IMR-90 (cell line): ENCODE measurements around the gene SPON1. TPM values are rescaled to one million over a fixed set of nuclear protein-coding genes. Genes with fewer than 3 reads are reported as not detected.

Experiments
- ATAC-seq: fragments of 200-7000 bp; cut with Tn5 transposase; 2 replicates; pipeline ENCODE4 v1.9.1; 2020; ENCODE audit warnings: low read depth, mild to moderate bottlenecking, moderate library complexity
- BruUV-seq: library from RNA; stranded (reverse); fragments of 400-500 nt; replicated peaks from 2 replicates; lab custom pipeline; 2021; lab: Mats Ljungman, UMichigan
- CTCF ChIA-PET: fragments of 300-600 bp; formaldehyde crosslinking; extraction: SDS; loops from one replicate; lab custom pipeline; 2021; ENCODE audit warnings: antibody characterized with exemption; lab: Yijun Ruan, JAX
- POLR2A ChIA-PET: fragments of 300-600 bp; sonication (Branson Sonifier 250); formaldehyde crosslinking; loops from one replicate; lab custom pipeline; 2022; ENCODE audit warnings: antibody characterized with exemption; ENCODE audit not compliant: unreplicated experiment; lab: Charles Lee
- DNase-seq: peaks from one replicate; pipeline ENCODE4 v3.0.0; 2013
- H2AFZ ChIP-seq: replicated peaks from 2 replicates; pipeline ENCODE3; 2013; ENCODE audit warnings: low read length, mild to moderate bottlenecking; ENCODE audit not compliant: poor library complexity
- H2AK5ac ChIP-seq: 2 replicates; pipeline ENCODE4 v1.6.1; 2013; ENCODE audit warnings: low read depth, low read length, inconsistent platforms
- H2AK9ac ChIP-seq: replicated peaks from 2 replicates; pipeline ENCODE3; 2013; ENCODE audit warnings: mild to moderate bottlenecking, low read depth, low read length, moderate library complexity; ENCODE audit not compliant: poor library complexity
- H2BK120ac ChIP-seq: 2 replicates; pipeline ENCODE4 v1.6.1; 2013; ENCODE audit warnings: low read depth, low read length, inconsistent platforms
- H2BK15ac ChIP-seq: 3 replicates; pipeline ENCODE4 v1.6.1; 2013; ENCODE audit warnings: low read depth, low read length, inconsistent platforms
- H2BK20ac ChIP-seq: 2 replicates; pipeline ENCODE4 v1.6.1; 2013; ENCODE audit warnings: low read depth, mild to moderate bottlenecking, inconsistent platforms, low read length, moderate library complexity
- H2BK5ac ChIP-seq: 2 replicates; pipeline ENCODE4 v1.6.1; 2013; ENCODE audit warnings: mild to moderate bottlenecking, low read depth, low read length, inconsistent platforms; ENCODE audit not compliant: poor library complexity, severe bottlenecking
- H3K14ac ChIP-seq: replicated peaks from 2 replicates; pipeline ENCODE4 v1.6.1; 2013; ENCODE audit warnings: low read depth, low read length, inconsistent platforms
- H3K18ac ChIP-seq: 2 replicates; pipeline ENCODE4 v1.6.1; 2013; ENCODE audit warnings: low read depth, low read length, control low read depth
- H3K23ac ChIP-seq: 2 replicates; pipeline ENCODE4 v1.6.1; 2013; ENCODE audit warnings: low read depth, low read length, inconsistent platforms
- H3K27ac ChIP-seq: 2 replicates; pipeline ENCODE4 v1.5.1; 2013; ENCODE audit warnings: mild to moderate bottlenecking, control low read depth, low read length; ENCODE audit not compliant: insufficient read depth
- H3K27me3 ChIP-seq: 2 replicates; pipeline ENCODE4 v1.6.1; 2013; ENCODE audit warnings: low read length; ENCODE audit not compliant: control insufficient read depth, insufficient read depth
- H3K36me3 ChIP-seq: 2 replicates; pipeline ENCODE4 v1.6.1; 2013; ENCODE audit warnings: low read length, mixed read lengths; ENCODE audit not compliant: control insufficient read depth, insufficient read depth
- H3K4ac ChIP-seq: 2 replicates; pipeline ENCODE4 v1.6.1; 2013; ENCODE audit warnings: low read depth, low read length, inconsistent platforms
- H3K4me1 ChIP-seq: 2 replicates; pipeline ENCODE4 v1.6.1; 2013; ENCODE audit warnings: low read length, mixed read lengths; ENCODE audit not compliant: control insufficient read depth, insufficient read depth
- H3K4me2 ChIP-seq: 2 replicates; pipeline ENCODE4 v1.6.1; 2013; ENCODE audit warnings: low read depth, mild to moderate bottlenecking, control low read depth, low read length, moderate library complexity
- H3K4me3 ChIP-seq: 2 replicates; pipeline ENCODE4 v1.5.1; 2013; ENCODE audit warnings: low read depth, mild to moderate bottlenecking, control low read depth, low read length, moderate library complexity; ENCODE audit not compliant: insufficient read depth
- H3K56ac ChIP-seq: 2 replicates; pipeline ENCODE4 v1.6.1; 2013; ENCODE audit warnings: low read length, inconsistent platforms; ENCODE audit not compliant: insufficient read depth; ENCODE audit errors: extremely low read depth
- H3K79me1 ChIP-seq, 2 experiments: 2 replicates each; pipeline ENCODE4 v1.6.1; 2013; ENCODE audit warnings: low read length in 2 of 2, inconsistent platforms in 1 of 2, low read depth in 1 of 2
- H3K9ac ChIP-seq: 2 replicates; pipeline ENCODE4 v1.6.1; 2013; ENCODE audit warnings: low read depth, low read length, control low read depth
- H3K9me1 ChIP-seq: 2 replicates; pipeline ENCODE4 v1.6.1; 2013; ENCODE audit warnings: low read length, inconsistent platforms; ENCODE audit not compliant: insufficient read depth
- H3K9me3 ChIP-seq: 2 replicates; pipeline ENCODE4 v1.6.1; 2013; ENCODE audit warnings: low read length; ENCODE audit not compliant: control insufficient read depth, insufficient read depth
- H4K20me1 ChIP-seq: 2 replicates; pipeline ENCODE4 v1.6.1; 2013; ENCODE audit warnings: low read length, inconsistent platforms; ENCODE audit not compliant: insufficient read depth
- H4K5ac ChIP-seq: 2 replicates; pipeline ENCODE4 v1.6.1; 2013; ENCODE audit warnings: mild to moderate bottlenecking, low read depth, low read length, control low read depth
- H4K8ac ChIP-seq, 2 experiments: 2 replicates each; pipeline ENCODE4 v1.6.1; 2013; ENCODE audit warnings: low read depth in 2 of 2, low read length in 2 of 2, control low read depth in 1 of 2, inconsistent platforms in 1 of 2
- H4K91ac ChIP-seq: 2 replicates; pipeline ENCODE4 v1.6.1; 2013; ENCODE audit warnings: low read depth, low read length, inconsistent platforms; ENCODE audit not compliant: insufficient read depth
- CEBPB ChIP-seq: IDR thresholded peaks from 2 replicates; pipeline ENCODE4 v1.6.1; 2012; ENCODE audit warnings: low read depth, low read length, improper control_type of control experiment
- ELK1 ChIP-seq: fragments of 150-350 bp; IDR thresholded peaks from 2 replicates; pipeline ENCODE4 v1.6.1; 2016; ENCODE audit warnings: low read depth, mild to moderate bottlenecking, low read length, moderate library complexity, borderline replicate concordance
- MAFK ChIP-seq: IDR thresholded peaks from 2 replicates; pipeline ENCODE4 v1.6.1; 2012; ENCODE audit warnings: low read depth, low read length, improper control_type of control experiment
- MXI1 ChIP-seq: IDR thresholded peaks from 2 replicates; pipeline ENCODE4 v1.6.1; 2012; ENCODE audit warnings: low read depth, mild to moderate bottlenecking, low read length, moderate library complexity, borderline replicate concordance
- RFX5 ChIP-seq: IDR thresholded peaks from 2 replicates; pipeline ENCODE4 v1.8.0; 2012; ENCODE audit warnings: low read depth, mild to moderate bottlenecking, low read length, moderate library complexity
- SMC3 ChIP-seq: fragments of 150-350 bp; IDR thresholded peaks from 2 replicates; pipeline ENCODE4 v1.6.1; 2016; ENCODE audit warnings: low read depth, mild to moderate bottlenecking, antibody characterized with exemption, low read length, moderate library complexity
- WGBS, 2 experiments: methylation state at CpG; one replicate each; pipeline versions ENCODE4 v1.1.5 to v1.1.7; 2013; ENCODE audit warnings: missing lambda C conversion rate in 2 of 2; ENCODE audit not compliant: insufficient read length in 1 of 2; ENCODE audit errors: extremely low coverage in 2 of 2; 5-methylcytosine and 5-hydroxymethylcytosine counted together
- dilution Hi-C: fragments of 300-500 bp; cut with HindIII; formaldehyde crosslinking; loops from one replicate; pipeline ENCODE4 v1.14.3; 2018; ENCODE audit warnings: low sequenced_read_pairs; ENCODE audit not compliant: unreplicated experiment
- in situ Hi-C: fragments of 300-500 bp; cut with MboI; formaldehyde crosslinking; loops from 3 replicates; pipeline ENCODE4 v1.14.3; 2019; ENCODE audit warnings: low sequenced_read_pairs, inconsistent platforms, mixed read lengths
- intact Hi-C: fragments of 100-400 bp; cut with micrococcal nuclease; formaldehyde crosslinking; loops from 2 replicates; pipeline ENCODE4 v1.10.0; 2022
- polyA plus RNA-seq, 3 experiments: library from polyadenylated mRNA; depleted of rRNA; stranded (reverse); fragments of >200 nt; gene quantifications; 2 replicates each; pipeline ENCODE4 v1.2.3, GENCODE V29; 2012; ENCODE audit warnings: low replicate concordance in 1 of 3
- total RNA-seq: library from RNA; depleted of rRNA; stranded (reverse); fragments of >200 nt; gene quantifications from 2 replicates; pipeline ENCODE4 v1.2.3, GENCODE V29; 2012
- TF ChIP-seq, protein P1 (sequence below): conservative IDR thresholded peaks from 2 replicates; pipeline ENCODE4 v1.5.1; 2012; ENCODE audit warnings: mild to moderate bottlenecking, low read depth, low read length, improper control_type of control experiment
- TF ChIP-seq, protein P2 (sequence below): fragments of 150-350 bp; IDR thresholded peaks from 2 replicates; pipeline ENCODE4 v1.6.1; 2017; ENCODE audit warnings: mild to moderate bottlenecking, antibody characterized with exemption, low read length, low read depth

The SPON1 gene
- total and polyA plus RNA-seq, 2 of the 4 experiments (the other 2 are of a cell fraction) = 0.62 to 0.72 TPM

DNA sequence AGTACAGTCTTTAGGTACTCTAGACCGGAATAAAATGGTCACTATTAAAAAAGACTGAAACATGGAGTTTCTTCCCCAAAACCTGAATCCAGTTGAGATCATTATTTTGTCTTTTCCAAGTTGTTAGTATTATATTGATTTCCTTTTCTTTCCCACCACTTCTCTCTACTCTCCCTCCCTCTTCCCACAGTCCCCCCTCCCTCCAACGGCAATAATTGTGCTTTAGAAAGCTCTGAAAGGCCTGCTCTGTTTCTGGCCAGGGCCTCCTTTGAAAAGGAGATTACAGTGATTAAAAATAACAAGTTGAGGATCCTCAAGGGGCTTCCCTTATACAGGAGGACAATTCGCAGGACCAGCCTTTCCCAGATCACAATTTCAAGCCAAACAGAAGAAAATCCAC, 3.5 kb downstream of the SPON1 start:
- dilution Hi-C loops (no loop called here), intact Hi-C loops (no loop called here), in situ Hi-C loops (no loop called here)
- H3K4me3 ChIP-seq = no peak overlapping the region
- no peak overlapping the region for H2AK5ac ChIP-seq
- H2BK20ac ChIP-seq = no peak overlapping the region
- peaks cover 78% of the 10 kb centered on the region for H3K27me3 ChIP-seq
- no peak overlapping the region for H3K14ac ChIP-seq
- TF ChIP-seq CEBPB (no peak), MXI1 (no peak), RFX5 (no peak), ELK1 (no peak), MAFK (no peak), SMC3 (no peak)
- TF ChIP-seq, protein P1, sequence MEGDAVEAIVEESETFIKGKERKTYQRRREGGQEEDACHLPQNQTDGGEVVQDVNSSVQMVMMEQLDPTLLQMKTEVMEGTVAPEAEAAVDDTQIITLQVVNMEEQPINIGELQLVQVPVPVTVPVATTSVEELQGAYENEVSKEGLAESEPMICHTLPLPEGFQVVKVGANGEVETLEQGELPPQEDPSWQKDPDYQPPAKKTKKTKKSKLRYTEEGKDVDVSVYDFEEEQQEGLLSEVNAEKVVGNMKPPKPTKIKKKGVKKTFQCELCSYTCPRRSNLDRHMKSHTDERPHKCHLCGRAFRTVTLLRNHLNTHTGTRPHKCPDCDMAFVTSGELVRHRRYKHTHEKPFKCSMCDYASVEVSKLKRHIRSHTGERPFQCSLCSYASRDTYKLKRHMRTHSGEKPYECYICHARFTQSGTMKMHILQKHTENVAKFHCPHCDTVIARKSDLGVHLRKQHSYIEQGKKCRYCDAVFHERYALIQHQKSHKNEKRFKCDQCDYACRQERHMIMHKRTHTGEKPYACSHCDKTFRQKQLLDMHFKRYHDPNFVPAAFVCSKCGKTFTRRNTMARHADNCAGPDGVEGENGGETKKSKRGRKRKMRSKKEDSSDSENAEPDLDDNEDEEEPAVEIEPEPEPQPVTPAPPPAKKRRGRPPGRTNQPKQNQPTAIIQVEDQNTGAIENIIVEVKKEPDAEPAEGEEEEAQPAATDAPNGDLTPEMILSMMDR = no peak
- TF ChIP-seq, protein P2, sequence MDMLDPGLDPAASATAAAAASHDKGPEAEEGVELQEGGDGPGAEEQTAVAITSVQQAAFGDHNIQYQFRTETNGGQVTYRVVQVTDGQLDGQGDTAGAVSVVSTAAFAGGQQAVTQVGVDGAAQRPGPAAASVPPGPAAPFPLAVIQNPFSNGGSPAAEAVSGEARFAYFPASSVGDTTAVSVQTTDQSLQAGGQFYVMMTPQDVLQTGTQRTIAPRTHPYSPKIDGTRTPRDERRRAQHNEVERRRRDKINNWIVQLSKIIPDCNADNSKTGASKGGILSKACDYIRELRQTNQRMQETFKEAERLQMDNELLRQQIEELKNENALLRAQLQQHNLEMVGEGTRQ = no peak
- BruUV-seq = no TSS peak
- H2BK5ac ChIP-seq = no peak overlapping the region
- no peak overlapping the region for H4K8ac ChIP-seq
- POLR2A ChIA-PET = no interaction called here
- no peak overlapping the region for H2BK15ac ChIP-seq
- no peak for ATAC-seq
- H3K36me3 ChIP-seq = no peaks in the 10 kb centered on the region
- H3K9me1 ChIP-seq = 0 out of 2 replicates have a peak, but pooled peaks cover under 1% of the 10 kb centered on the region
- no peak overlapping the region for H3K18ac ChIP-seq
- no peak overlapping the region for H2AFZ ChIP-seq
- H3K56ac ChIP-seq = no peak overlapping the region
- H2BK120ac ChIP-seq = no peak overlapping the region
- H3K4ac ChIP-seq = no peak overlapping the region
- no CpG with 5 or more reads among the region's 3 CpGs for WGBS, 2 experiments
- H4K20me1 ChIP-seq = no peaks in the 10 kb centered on the region
- H4K5ac ChIP-seq = no peak overlapping the region
- no peak overlapping the region for H2AK9ac ChIP-seq
- CTCF ChIA-PET = interaction anchor here (1.3 kb wide), 1 partner anchor 181 kb away, joined by 4 read pairs; no protein-coding TSS in a partner anchor
- H3K79me1 ChIP-seq = no peaks in the 10 kb centered on the region
- no peaks in the 10 kb centered on the region; the same call in 1 of the 2 replicates for H3K4me1 ChIP-seq
- no peak overlapping the region for H3K23ac ChIP-seq
- no peaks in the 10 kb centered on the region for H3K9me3 ChIP-seq
- H3K9ac ChIP-seq = no peak overlapping the region
- DNase-seq = no peak
- no peak overlapping the region for H3K4me2 ChIP-seq
- H3K27ac ChIP-seq = no peak overlapping the region
- H4K91ac ChIP-seq = no peak overlapping the region
